ENCODE data around the gene MIEF1. TPM values are rescaled to one million over a fixed set of nuclear protein-coding genes. Genes with fewer than 3 reads are reported as not detected.
"Not testable (repeated sequence)": the region's sequence is repeated elsewhere in the genome, so short reads cannot be mapped to it uniquely, and the experiment has no call there.

Gene MIEF1
- total RNA-seq, 1 experiment from 2014 or later, result 49.4 TPM

DNA sequence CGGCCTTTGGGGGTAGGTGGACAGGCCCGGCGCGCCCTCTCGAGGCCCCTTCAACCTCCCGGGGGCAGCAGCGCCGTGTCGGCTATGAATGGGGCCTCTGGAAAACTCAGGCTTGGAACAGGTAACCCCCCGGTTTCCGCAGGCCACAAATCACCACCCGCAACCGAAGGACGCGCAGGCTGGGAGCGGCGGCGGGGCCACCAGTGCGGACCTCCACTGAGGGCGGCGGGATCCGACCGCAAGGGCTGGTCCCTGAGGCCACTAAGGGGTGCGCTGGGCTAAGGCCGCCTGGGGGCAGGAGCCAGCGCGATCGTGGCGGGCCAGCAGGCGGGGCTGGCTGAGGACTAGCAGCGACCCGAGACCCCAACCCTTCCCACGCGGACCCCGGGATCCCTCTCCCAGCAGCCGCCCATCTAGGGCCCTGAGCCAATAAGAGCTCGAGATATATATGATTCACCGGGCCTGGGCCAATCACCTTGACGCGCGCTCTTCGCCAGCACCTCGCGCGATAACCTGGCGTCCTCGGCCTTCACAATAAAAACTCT is 17.7 kb downstream of the MIEF1 start:
- Histone ChIP-seq H3K27me3 (replicated peaks; ENCODE audit: control insufficient read depth, insufficient read depth, low read length) (no peaks in the 10 kb centered on the region), H3K4me1 (peaks cover 26% of the 10 kb centered on the region), H3K36me3 (ENCODE audit: control insufficient read depth, insufficient read depth, low read length) (peaks cover 12% of the 10 kb centered on the region), H3K4me3 (ENCODE audit: low read depth, low read length) (peak overlapping the region; percentile 91), H3K9me3 (no peaks in the 10 kb centered on the region)
- H3K4me1 Mint-ChIP-seq (ENCODE audit: low read depth, unreplicated experiment), result peaks cover 37% of the 10 kb centered on the region
- intact Hi-C loops (cut with micrococcal nuclease; ENCODE audit: unreplicated experiment), result loop anchor here (2.0 to 10.0 kb wide), 2 partner anchors 17 to 175 kb away; partner anchors contain the start of genes MIEF1 and SYNGR1
- no TSS peak for BruUV-seq (replicated peaks)
- ChIA-PET POLR2A (interaction anchor here (0.5 to 1.0 kb wide), 15 partner anchors 9 to 1024 kb away, joined by 3 to 40 read pairs (median 4); partner anchors contain the start of genes MIEF1, RPL3 and TAB1), CTCF (interaction anchor here (0.6 to 1.3 kb wide), 16 partner anchors 9 to 347 kb away, joined by 3 to 36 read pairs (median 4); partner anchors contain the start of genes MIEF1, RPL3, RPS19BP1 and TAB1)
- TF ChIP-seq, protein P1, sequence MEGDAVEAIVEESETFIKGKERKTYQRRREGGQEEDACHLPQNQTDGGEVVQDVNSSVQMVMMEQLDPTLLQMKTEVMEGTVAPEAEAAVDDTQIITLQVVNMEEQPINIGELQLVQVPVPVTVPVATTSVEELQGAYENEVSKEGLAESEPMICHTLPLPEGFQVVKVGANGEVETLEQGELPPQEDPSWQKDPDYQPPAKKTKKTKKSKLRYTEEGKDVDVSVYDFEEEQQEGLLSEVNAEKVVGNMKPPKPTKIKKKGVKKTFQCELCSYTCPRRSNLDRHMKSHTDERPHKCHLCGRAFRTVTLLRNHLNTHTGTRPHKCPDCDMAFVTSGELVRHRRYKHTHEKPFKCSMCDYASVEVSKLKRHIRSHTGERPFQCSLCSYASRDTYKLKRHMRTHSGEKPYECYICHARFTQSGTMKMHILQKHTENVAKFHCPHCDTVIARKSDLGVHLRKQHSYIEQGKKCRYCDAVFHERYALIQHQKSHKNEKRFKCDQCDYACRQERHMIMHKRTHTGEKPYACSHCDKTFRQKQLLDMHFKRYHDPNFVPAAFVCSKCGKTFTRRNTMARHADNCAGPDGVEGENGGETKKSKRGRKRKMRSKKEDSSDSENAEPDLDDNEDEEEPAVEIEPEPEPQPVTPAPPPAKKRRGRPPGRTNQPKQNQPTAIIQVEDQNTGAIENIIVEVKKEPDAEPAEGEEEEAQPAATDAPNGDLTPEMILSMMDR (IDR thresholded peaks at IDR 0.05; ENCODE audit: insufficient read depth in 1 of 2, low read depth in 1 of 2, low read length in 1 of 2, severe bottlenecking in 1 of 2, unreplicated experiment in 1 of 2), result no peak
- peaks cover 89% of the 10 kb centered on the region for H3K36me3 Mint-ChIP-seq (ENCODE audit: insufficient read depth, unreplicated experiment)
- DNase-seq, result peak; percentile 97 to 98
- peak overlapping the region; percentile 98 for H3K27ac Mint-ChIP-seq (ENCODE audit: unreplicated experiment)
- H3K27me3 Mint-ChIP-seq (ENCODE audit: insufficient read depth, unreplicated experiment), result no peaks in the 10 kb centered on the region
- no peaks in the 10 kb centered on the region for H3K9me3 Mint-ChIP-seq (ENCODE audit: unreplicated experiment)
- H3K4me3 Mint-ChIP-seq (ENCODE audit: unreplicated experiment), result peak overlapping the region; percentile 79

DNA sequence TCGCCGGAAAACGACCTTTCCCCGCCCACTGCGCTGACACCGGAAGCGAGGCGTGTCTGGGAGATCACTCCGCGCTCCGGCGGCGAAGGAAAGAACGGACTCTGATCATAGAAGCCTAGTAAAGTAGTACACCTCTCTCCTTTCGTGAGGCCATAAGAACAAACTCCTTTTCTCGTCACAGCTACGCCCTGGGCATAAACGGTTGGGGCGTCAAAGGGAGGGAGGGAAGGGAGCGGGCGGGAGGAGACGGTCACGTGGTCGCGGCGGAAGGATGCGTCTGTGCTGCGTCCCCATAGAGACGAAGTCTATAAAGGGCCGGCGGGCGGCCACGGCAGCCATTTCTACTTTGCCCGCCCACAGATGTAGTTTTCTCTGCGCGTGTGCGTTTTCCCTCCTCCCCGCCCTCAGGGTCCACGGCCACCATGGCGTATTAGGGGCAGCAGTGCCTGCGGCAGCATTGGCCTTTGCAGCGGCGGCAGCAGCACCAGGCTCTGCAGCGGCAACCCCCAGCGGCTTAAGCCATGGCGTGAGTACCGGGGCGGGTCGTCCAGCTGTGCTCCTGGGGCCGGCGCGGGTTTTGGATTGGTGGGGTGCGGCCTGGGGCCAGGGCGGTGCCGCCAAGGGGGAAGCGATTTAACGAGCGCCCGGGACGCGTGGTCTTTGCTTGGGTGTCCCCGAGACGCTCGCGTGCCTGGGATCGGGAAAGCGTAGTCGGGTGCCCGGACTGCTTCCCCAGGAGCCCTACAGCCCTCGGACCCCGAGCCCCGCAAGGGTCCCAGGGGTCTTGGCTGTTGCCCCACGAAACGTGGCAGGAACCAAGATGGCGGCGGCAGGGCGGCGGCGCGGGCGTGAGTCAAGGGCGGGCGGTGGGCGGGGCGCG is 18.4 kb downstream of the MIEF1 start, which contains the start of gene ATF4:
TSS of gene ATF4 (plus strand) at position 337 of the 880 bp plus-strand sequence. CDS start 884 bp downstream, outside the sequence.
- peak; percentile 68 to 90 for DNase-seq
- Histone ChIP-seq H3K36me3 (ENCODE audit: control insufficient read depth, insufficient read depth, low read length) (peaks cover 6% of the 10 kb centered on the region; the same call in 1 of the 2 replicates), H3K4me1 (peaks cover 26% of the 10 kb centered on the region), H3K4me3 (ENCODE audit: low read depth, low read length) (peak within 1 kb of the TSS; percentile 91), H3K9me3 (no peaks in the 10 kb centered on the region), H3K27me3 (replicated peaks; ENCODE audit: control insufficient read depth, insufficient read depth, low read length) (no peaks in the 10 kb centered on the region)
- H3K27me3 Mint-ChIP-seq (ENCODE audit: insufficient read depth, unreplicated experiment), result no peaks in the 10 kb centered on the region
- TF ChIP-seq, protein P1 (IDR thresholded peaks at IDR 0.05; ENCODE audit: insufficient read depth in 1 of 2, low read depth in 1 of 2, low read length in 1 of 2, severe bottlenecking in 1 of 2, unreplicated experiment in 1 of 2), result no peak
- intact Hi-C loops (cut with micrococcal nuclease; ENCODE audit: unreplicated experiment), result loop anchor here (2.0 to 10.0 kb wide), 2 partner anchors 18 to 176 kb away; partner anchors contain the start of genes MIEF1 and SYNGR1
- no TSS peak for BruUV-seq (replicated peaks)
- ChIA-PET POLR2A (interaction anchor here (0.6 to 1.0 kb wide), 14 partner anchors 8 to 1024 kb away, joined by 3 to 40 read pairs (median 5); partner anchors contain the start of genes MIEF1, RPL3 and TAB1), CTCF (interaction anchor here (0.6 to 1.3 kb wide), 16 partner anchors 9 to 348 kb away, joined by 3 to 36 read pairs (median 4); partner anchors contain the start of genes MIEF1, RPL3, RPS19BP1 and TAB1)
- peak within 1 kb of the TSS; percentile 98 for H3K27ac Mint-ChIP-seq (ENCODE audit: unreplicated experiment)
- H3K36me3 Mint-ChIP-seq (ENCODE audit: insufficient read depth, unreplicated experiment), result peaks cover 90% of the 10 kb centered on the region
- no peaks in the 10 kb centered on the region for H3K9me3 Mint-ChIP-seq (ENCODE audit: unreplicated experiment)
- peaks cover 38% of the 10 kb centered on the region for H3K4me1 Mint-ChIP-seq (ENCODE audit: low read depth, unreplicated experiment)
- H3K4me3 Mint-ChIP-seq (ENCODE audit: unreplicated experiment), result peak within 1 kb of the TSS; percentile 79

DNA sequence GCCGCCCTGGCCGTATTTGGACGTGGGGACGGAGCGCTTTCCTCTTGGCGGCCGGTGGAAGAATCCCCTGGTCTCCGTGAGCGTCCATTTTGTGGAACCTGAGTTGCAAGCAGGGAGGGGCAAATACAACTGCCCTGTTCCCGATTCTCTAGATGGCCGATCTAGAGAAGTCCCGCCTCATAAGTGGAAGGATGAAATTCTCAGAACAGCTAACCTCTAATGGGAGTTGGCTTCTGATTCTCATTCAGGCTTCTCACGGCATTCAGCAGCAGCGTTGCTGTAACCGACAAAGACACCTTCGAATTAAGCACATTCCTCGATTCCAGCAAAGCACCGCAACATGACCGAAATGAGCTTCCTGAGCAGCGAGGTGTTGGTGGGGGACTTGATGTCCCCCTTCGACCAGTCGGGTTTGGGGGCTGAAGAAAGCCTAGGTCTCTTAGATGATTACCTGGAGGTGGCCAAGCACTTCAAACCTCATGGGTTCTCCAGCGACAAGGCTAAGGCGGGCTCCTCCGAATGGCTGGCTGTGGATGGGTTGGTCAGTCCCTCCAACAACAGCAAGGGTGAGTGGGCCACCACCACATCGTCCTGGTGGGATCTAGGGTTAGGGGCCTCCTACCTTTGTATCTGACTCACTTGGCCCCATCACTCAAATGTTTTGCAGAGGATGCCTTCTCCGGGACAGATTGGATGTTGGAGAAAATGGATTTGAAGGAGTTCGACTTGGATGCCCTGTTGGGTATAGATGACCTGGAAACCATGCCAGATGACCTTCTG is 19.2 kb downstream of the MIEF1 start:
- H3K9me3 Mint-ChIP-seq (ENCODE audit: unreplicated experiment); CTCF ChIA-PET; H3K36me3 ChIP-seq (ENCODE audit: control insufficient read depth, insufficient read depth, low read length); H3K27me3 Mint-ChIP-seq (ENCODE audit: insufficient read depth, unreplicated experiment); H3K9me3 ChIP-seq; DNase-seq; H3K27me3 ChIP-seq (replicated peaks; ENCODE audit: control insufficient read depth, insufficient read depth, low read length): not testable (repeated sequence)
- intact Hi-C loops (cut with micrococcal nuclease; ENCODE audit: unreplicated experiment), result loop anchor here (2.0 to 10.0 kb wide), 2 partner anchors 18 to 176 kb away; partner anchors contain the start of genes MIEF1 and SYNGR1
- Histone ChIP-seq H3K4me1 (peaks cover 26% of the 10 kb centered on the region), H3K4me3 (ENCODE audit: low read depth, low read length) (peak overlapping the region; percentile 91)
- POLR2A ChIA-PET, result interaction anchor here (0.6 kb wide), 1 partner anchor 997 kb away, joined by 3 read pairs; no protein-coding TSS in a partner anchor
- H3K27ac Mint-ChIP-seq (ENCODE audit: unreplicated experiment), result peak overlapping the region; percentile 98
- BruUV-seq (replicated peaks), result TSS peak; percentile 58
- peak overlapping the region; percentile 79 for H3K4me3 Mint-ChIP-seq (ENCODE audit: unreplicated experiment)
- peaks cover 33% of the 10 kb centered on the region for H3K4me1 Mint-ChIP-seq (ENCODE audit: low read depth, unreplicated experiment)
- peaks cover 90% of the 10 kb centered on the region for H3K36me3 Mint-ChIP-seq (ENCODE audit: insufficient read depth, unreplicated experiment)

DNA sequence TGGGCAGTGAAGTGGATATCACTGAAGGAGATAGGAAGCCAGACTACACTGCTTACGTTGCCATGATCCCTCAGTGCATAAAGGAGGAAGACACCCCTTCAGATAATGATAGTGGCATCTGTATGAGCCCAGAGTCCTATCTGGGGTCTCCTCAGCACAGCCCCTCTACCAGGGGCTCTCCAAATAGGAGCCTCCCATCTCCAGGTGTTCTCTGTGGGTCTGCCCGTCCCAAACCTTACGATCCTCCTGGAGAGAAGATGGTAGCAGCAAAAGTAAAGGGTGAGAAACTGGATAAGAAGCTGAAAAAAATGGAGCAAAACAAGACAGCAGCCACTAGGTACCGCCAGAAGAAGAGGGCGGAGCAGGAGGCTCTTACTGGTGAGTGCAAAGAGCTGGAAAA is 20.0 kb downstream of the MIEF1 start:
- CTCF ChIA-PET; H3K27me3 Mint-ChIP-seq (ENCODE audit: insufficient read depth, unreplicated experiment); H3K27me3 ChIP-seq (replicated peaks; ENCODE audit: control insufficient read depth, insufficient read depth, low read length); H3K9me3 Mint-ChIP-seq (ENCODE audit: unreplicated experiment); H3K36me3 ChIP-seq (ENCODE audit: control insufficient read depth, insufficient read depth, low read length); DNase-seq; BruUV-seq (replicated peaks); H3K9me3 ChIP-seq: not testable (repeated sequence)
- H3K4me3 Mint-ChIP-seq (ENCODE audit: unreplicated experiment), result peak overlapping the region; percentile 79
- Histone ChIP-seq H3K4me3 (ENCODE audit: low read depth, low read length) (peak overlapping the region; percentile 91), H3K4me1 (peaks cover 24% of the 10 kb centered on the region)
- POLR2A ChIA-PET, result interaction anchor here (1.6 kb wide), 1 partner anchor 20 kb away, joined by 8 read pairs; the partner anchor contains the start of gene MIEF1
- intact Hi-C loops (cut with micrococcal nuclease; ENCODE audit: unreplicated experiment), result loop anchor here (10.0 kb wide), 1 partner anchor 177 kb away; the partner anchor contains the start of gene SYNGR1
- peaks cover 91% of the 10 kb centered on the region for H3K36me3 Mint-ChIP-seq (ENCODE audit: insufficient read depth, unreplicated experiment)
- peak overlapping the region; percentile 98 for H3K27ac Mint-ChIP-seq (ENCODE audit: unreplicated experiment)
- peaks cover 29% of the 10 kb centered on the region for H3K4me1 Mint-ChIP-seq (ENCODE audit: low read depth, unreplicated experiment)

Measured in Caco-2 (cell line).